ENCODE data around the gene PHLDB1. TPM values are rescaled to one million over a fixed set of nuclear protein-coding genes. Genes with fewer than 3 reads are reported as not detected.
"Not testable (repeated sequence)": the region's sequence is repeated elsewhere in the genome, so short reads cannot be mapped to it uniquely, and the experiment has no call there.

Gene PHLDB1
- polyA plus RNA-seq, 1 donor from 2014 or later, result not detected

DNA sequence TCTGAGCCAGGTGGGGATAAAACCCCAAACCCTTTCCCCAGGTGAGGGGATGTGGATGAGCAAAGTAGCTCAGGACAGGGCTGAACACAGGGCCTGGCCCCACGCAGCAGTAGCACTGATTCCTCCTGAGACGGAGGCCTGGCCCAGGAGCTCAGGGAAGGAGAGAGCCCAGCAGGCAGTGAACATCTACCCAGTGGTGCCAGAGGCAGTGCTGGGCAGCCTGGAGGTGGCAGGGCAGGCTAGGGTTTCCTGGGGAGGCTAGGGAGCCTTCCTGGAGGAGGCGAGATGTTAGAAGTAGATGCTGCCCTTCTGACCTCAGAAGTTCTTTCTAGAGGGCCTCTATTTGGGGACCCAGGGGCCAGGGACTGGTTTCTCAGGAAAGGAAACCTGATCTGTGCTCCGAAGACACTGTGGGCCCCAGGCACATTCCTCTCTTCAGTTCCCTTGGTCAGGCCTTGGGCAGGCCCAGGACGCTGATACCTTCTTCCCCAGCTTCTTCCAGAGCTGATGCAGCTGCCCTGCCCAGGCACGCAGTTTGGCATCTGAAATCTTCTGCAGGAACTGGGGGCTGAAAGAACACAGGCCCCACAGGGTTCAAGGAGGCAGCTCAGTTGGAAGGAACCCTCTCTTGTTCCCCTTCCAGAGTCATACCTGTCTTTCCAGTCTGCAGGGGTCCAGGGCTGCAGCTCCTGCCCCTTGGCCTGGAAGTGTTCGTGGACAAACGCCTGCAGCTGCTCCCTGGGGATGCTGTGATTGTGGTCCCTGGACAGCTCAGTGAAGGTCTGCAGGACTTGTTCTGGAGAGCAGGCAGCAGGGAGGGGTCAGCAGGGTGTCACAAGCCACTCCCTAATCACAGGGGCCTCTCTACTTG lies 55.2 kb downstream of the PHLDB1 start:
- H3K9me3 Mint-ChIP-seq, result no peaks in the 10 kb centered on the region
- no peaks in the 10 kb centered on the region for H3K36me3 Mint-ChIP-seq
- no peak overlapping the region for H3K4me3 Mint-ChIP-seq

DNA sequence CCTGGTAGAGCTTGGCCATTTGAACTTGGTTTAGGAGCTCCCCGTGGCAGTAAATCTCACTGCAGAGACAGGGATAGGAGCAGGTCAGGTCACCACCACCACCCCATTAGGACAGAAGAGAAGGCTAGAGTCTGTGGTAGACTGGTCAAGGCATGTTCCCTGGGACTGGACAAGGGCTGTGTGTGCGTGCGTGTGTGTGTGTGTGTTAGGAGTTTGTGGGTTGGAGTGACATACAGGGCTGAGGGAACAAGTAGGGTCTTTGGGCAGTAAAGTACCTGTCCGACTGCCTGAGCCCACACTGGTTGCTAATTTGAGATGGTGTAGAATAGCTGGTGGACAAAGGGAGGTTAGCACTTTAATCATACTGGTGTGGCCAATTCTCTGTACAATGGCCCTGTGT lies 56.0 kb downstream of the PHLDB1 start:
- Mint-ChIP-seq H3K4me3 (no peak overlapping the region), H3K4me1 (peaks cover 0 to 2% (median 0%) of the 10 kb centered on the region in 3 donors), H3K27ac (no peak overlapping the region), H3K36me3 (no peaks in the 10 kb centered on the region), H3K9me3 (no peaks in the 10 kb centered on the region), H3K27me3 (peaks cover 3% of the 10 kb centered on the region)

More for the DNA sequence above, 55.2 kb downstream of the PHLDB1 start:
- Mint-ChIP-seq H3K27me3 (peaks cover 3% of the 10 kb centered on the region), H3K4me1 (peaks cover 0 to 2% (median 0%) of the 10 kb centered on the region in 3 donors), H3K27ac (no peak overlapping the region)

DNA sequence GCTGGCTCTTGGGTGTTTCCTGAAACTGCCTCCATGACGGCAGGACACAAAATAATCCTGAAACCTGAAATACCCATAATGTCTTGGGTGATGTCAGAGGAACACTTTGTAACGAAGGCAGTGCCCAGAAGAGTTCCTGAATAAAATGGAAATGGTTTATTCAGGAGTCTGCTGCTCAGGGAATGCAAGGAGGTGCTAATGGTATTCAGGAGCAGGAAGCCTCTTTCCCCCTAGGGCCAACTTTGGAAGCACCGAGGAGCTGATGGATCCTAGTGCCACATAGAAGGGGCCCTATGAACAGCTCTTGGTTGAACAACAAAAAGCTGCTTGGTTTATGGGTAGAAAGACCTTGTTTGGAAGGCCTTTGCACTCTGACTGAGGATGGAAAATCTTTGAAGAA lies 56.5 kb downstream of the PHLDB1 start:
- no peak overlapping the region for H3K4me3 Mint-ChIP-seq
- H3K9me3 Mint-ChIP-seq, result no peaks in the 10 kb centered on the region
- no peaks in the 10 kb centered on the region for H3K36me3 Mint-ChIP-seq
- no peak overlapping the region for H3K27ac Mint-ChIP-seq
- H3K27me3 Mint-ChIP-seq, result peaks cover 3% of the 10 kb centered on the region
- peaks cover 0 to 2% (median 0%) of the 10 kb centered on the region in 3 donors for H3K4me1 Mint-ChIP-seq

DNA sequence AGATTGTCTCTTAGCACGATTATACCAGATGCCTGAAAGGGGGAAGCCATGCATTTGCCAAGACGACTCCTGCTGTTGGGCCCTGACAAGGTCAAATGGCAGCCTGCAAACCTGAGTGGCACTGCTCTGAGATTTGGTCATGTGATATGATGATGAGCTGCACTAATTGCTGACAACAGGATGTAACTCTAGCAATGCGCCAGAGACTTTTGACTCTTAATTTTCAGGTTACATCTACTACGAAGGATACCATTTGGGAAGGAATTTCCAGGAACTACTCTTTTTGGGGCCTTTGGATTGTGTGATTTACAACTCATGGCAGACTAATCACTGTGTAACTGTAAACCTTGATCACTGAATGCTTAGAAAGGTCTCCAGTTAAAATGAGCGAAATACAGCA lies 59.0 kb downstream of the PHLDB1 start:
- peaks cover 8% of the 10 kb centered on the region for H3K27me3 Mint-ChIP-seq
- no peaks in the 10 kb centered on the region for H3K4me1 Mint-ChIP-seq
- no peak overlapping the region for H3K4me3 Mint-ChIP-seq
- H3K36me3 Mint-ChIP-seq, result no peaks in the 10 kb centered on the region
- H3K9me3 Mint-ChIP-seq, result peaks cover 0 to 16% (median 0%) of the 10 kb centered on the region in 3 donors
- H3K27ac Mint-ChIP-seq, result no peak overlapping the region

DNA sequence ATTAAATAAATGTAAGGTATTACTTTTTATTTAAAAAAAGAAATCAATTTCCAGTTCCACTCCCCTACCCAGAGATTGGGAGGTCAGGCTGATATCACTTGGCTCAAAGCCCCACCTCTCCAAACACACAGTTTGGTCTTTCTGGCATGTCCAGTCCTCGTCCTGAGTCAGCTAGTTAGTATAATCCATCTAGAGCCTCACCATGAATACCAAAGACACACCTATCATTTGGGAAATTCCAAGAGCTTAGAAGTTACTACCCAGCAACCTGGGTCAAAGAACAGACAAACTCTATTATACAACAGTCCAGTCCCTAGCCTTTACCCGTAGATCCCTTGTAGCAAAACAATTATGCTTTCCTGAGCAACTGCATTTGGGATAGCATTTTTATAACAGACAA lies 62.6 kb downstream of the PHLDB1 start:
- H3K36me3 Mint-ChIP-seq, result peaks cover 1% of the 10 kb centered on the region
- peaks cover 5% of the 10 kb centered on the region for H3K27me3 Mint-ChIP-seq
- no peak overlapping the region for H3K4me3 Mint-ChIP-seq
- H3K27ac Mint-ChIP-seq, result no peak overlapping the region
- peaks cover 0 to 19% (median 2%) of the 10 kb centered on the region in 3 donors for H3K9me3 Mint-ChIP-seq
- H3K4me1 Mint-ChIP-seq, result no peaks in the 10 kb centered on the region

DNA sequence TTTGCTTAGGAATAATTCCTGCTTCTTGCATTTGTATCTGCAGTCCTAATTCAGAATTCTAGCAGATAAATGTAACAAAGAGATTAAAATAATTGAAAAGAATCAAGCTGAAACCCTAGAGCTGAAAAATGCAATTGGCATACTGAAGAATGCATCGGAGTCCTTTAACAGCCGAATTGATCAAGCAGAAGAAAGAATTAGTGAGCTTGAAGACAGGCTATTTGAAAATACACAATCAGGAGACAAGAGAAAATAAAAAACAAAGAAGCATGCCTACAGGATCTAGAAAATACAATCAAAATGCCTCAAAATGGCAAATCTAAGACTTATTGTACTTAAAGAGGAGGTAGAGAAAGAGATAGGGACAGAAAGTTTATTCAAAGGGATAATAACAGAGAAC lies 63.8 kb downstream of the PHLDB1 start:
- Mint-ChIP-seq H3K4me1 (no peaks in the 10 kb centered on the region), H3K27me3 (peaks cover 8% of the 10 kb centered on the region), H3K27ac (no peak overlapping the region), H3K36me3 (peaks cover 1% of the 10 kb centered on the region), H3K9me3 (peaks cover 0 to 19% (median 2%) of the 10 kb centered on the region in 3 donors), H3K4me3 (no peak overlapping the region)

DNA sequence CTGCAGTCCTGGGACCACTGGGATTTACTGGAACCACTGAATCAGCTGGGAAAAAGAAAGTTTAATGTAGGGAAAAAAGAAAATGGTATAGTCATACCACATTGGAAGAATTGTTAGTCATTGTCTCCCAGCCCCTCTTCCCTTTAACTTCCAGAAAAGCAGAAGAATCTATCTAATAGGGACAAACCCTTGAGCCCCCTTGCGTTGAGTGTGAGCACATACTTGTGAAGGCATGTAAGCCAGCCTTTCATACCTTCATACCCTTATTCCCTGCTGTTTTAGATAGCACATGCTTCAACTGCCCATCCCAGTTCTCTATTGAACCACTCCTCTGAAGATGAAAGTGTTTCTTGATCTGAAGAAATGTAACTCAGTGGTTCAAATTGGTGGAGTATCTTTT lies 65.4 kb downstream of the PHLDB1 start:
- H3K27me3 Mint-ChIP-seq, result peaks cover 8% of the 10 kb centered on the region
- H3K4me1 Mint-ChIP-seq, result no peaks in the 10 kb centered on the region
- H3K27ac Mint-ChIP-seq, result no peak overlapping the region
- peaks cover 0 to 23% (median 7%) of the 10 kb centered on the region in 3 donors for H3K9me3 Mint-ChIP-seq
- no peak overlapping the region for H3K4me3 Mint-ChIP-seq
- H3K36me3 Mint-ChIP-seq, result peaks cover 1% of the 10 kb centered on the region

DNA sequence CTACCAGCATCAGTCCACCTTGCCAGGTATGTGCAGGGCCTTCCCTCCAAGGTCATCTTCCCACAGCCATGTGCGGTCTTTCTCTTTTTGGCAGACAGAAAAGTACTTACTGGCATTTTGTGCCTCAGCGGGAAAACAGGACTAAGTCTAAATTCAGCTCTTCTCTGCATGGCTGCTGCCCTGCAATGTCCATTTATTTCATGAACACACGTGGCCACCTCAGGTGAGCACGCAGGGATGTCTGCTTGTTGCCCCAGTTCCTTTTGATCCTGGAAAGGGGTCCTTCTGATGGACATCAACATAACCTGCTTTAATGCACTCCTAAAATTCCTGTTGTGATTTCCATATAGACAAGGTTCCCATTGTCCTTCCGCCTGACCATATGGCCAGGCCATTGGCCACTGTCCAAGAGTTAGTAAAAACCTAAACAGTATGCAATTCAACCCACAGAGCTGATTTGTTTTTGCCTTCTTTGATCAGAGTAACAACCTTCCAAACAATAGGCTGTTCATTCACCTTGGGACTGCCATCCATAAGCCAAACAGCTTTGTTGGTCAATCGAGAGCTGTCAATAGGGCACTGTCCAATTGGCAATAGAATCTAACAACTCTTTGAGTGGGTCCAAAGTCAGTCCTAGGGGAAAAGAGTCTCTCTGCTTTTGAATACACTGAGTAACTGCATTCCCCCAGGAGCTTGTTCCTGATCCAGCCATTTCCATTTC lies 66.1 kb downstream of the PHLDB1 start:
- H3K9me3 Mint-ChIP-seq, result peaks cover 0 to 23% (median 10%) of the 10 kb centered on the region in 3 donors
- peaks cover 1% of the 10 kb centered on the region for H3K36me3 Mint-ChIP-seq
- H3K27me3 Mint-ChIP-seq, result peaks cover 8% of the 10 kb centered on the region
- no peak overlapping the region for H3K27ac Mint-ChIP-seq
- no peak overlapping the region for H3K4me3 Mint-ChIP-seq
- H3K4me1 Mint-ChIP-seq, result no peaks in the 10 kb centered on the region

DNA sequence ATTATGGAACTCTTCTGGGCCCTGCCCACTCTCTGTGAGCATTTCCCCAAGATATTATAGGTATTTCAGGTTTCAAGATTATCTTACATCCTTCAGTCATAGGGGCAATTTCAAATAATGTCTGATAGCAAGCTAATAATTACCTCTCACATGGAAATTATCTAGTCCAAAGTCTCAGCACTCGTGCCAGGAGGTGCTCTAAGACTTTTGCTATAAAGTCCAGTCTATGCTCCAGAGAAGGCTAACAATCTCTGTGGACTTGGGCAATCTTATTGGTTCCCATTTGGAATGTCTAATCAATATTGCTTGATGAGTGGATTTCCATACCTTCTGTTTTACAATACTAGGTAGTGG lies 66.6 kb downstream of the PHLDB1 start:
- H3K4me3 Mint-ChIP-seq, result no peak overlapping the region
- peaks cover 1% of the 10 kb centered on the region for H3K36me3 Mint-ChIP-seq
- peaks cover 0 to 23% (median 10%) of the 10 kb centered on the region in 3 donors for H3K9me3 Mint-ChIP-seq
- no peaks in the 10 kb centered on the region for H3K4me1 Mint-ChIP-seq
- peaks cover 8% of the 10 kb centered on the region for H3K27me3 Mint-ChIP-seq
- H3K27ac Mint-ChIP-seq, result no peak overlapping the region

DNA sequence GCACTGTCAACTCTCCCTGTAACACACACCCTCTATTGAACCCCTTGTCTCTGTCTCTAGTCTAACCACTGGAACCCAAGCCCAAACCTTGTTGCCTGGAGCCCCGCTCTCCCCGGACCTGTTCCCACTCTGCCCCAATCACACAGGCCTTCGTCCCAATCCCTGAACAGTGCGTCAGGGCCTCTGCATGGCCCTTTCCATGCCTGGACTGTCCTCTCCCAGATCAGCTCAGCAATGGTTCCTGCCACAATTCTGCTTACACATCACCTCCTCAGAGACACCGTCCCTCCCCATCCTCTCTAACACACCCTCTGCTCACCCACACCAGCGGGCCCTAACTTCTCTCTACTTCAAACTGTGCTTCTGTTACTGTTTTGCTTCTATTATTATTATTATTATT lies 70.6 kb downstream of the PHLDB1 start:
- Mint-ChIP-seq H3K9me3 (peaks cover 0 to 10% (median 4%) of the 10 kb centered on the region in 3 donors), H3K27ac (no peak overlapping the region), H3K27me3 (peaks cover 5% of the 10 kb centered on the region), H3K4me3 (peak overlapping the region in 1 of 4 donors; percentile 35), H3K4me1 (no peaks in the 10 kb centered on the region), H3K36me3 (no peaks in the 10 kb centered on the region)

DNA sequence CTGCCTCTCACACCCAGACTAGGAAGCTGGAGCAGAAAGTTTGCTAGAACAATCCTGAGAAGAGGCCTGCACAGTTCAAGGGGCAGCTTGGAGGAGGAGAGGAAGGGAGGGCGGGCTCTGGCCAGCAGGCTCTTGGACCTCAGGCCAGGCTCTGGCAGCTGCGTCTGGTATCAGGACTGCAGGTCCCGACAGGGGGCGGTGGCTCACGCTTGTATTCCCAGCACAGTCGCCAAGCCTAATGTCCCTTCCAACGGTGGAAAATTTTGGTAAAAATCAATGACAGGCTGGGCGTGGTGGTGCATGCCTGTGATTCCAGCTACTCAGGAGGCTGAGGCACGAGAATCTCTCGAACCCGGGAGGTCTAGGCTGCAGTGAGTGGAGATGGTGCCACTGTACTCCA lies 71.5 kb downstream of the PHLDB1 start:
- H3K4me3 Mint-ChIP-seq, H3K27me3 Mint-ChIP-seq, H3K27ac Mint-ChIP-seq, H3K4me1 Mint-ChIP-seq, H3K36me3 Mint-ChIP-seq, H3K9me3 Mint-ChIP-seq: not testable (repeated sequence)

DNA sequence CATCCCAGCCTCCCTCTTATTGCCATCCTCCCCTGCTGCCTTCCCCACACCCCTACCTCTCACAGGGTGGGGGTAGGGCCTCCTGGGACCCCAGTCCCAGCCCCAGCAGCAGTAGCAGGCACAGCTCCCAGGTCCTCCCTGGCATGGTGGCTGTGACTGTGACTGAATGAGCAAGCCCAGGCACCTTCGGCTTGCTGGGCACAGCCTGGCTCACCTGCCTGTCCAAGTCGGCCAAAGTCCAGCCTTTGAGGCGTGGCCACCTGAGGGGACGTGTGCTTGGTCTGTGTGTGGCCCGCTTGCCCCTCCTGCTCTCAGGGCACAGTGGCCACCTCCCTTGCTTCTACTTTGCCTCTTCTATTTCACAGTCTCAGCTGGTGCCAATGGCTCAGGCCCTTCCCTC lies 72.1 kb downstream of the PHLDB1 start, which contains the start of gene TREH:
Gene TREH, minus strand, starts transcription at position 168 of the 400 bp plus-strand sequence. Its CDS starts 23 bp downstream, at position 145.
- no peak within 1 kb of the TSS for H3K27ac Mint-ChIP-seq
- no peak within 1 kb of the TSS for H3K4me3 Mint-ChIP-seq

DNA sequence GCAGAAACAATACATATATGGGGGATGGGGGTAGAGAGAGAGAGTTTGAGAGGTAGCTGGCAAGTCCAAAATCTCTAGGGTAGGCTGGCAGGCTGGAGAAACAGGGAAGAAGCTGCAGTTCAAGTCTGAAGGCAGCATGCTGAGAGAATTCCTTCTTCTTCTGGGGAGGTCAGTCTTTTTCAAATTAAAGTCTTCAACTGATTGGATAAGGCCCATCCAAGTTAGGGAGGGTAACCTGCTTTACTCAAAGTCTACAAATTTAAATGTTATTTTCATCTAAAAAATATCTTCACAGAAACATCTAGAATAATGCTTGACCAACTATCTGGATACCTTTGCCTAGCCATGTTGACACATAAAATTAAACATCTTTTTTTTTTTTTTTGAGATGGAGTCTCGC lies 75.0 kb downstream of the PHLDB1 start:
- no peak overlapping the region for H3K4me3 Mint-ChIP-seq
- H3K36me3 Mint-ChIP-seq, result no peaks in the 10 kb centered on the region
- no peak overlapping the region for H3K27ac Mint-ChIP-seq
- no peaks in the 10 kb centered on the region for H3K4me1 Mint-ChIP-seq
- peaks cover 0 to 5% (median 0%) of the 10 kb centered on the region in 3 donors for H3K9me3 Mint-ChIP-seq
- peaks cover 4% of the 10 kb centered on the region for H3K27me3 Mint-ChIP-seq

More for the DNA sequence above, 72.1 kb downstream of the PHLDB1 start, which contains the start of gene TREH:
- H3K9me3 Mint-ChIP-seq, result peaks cover 0 to 10% (median 4%) of the 10 kb centered on the region in 3 donors
- peaks cover 5% of the 10 kb centered on the region for H3K27me3 Mint-ChIP-seq
- H3K36me3 Mint-ChIP-seq, result no peaks in the 10 kb centered on the region
- no peaks in the 10 kb centered on the region for H3K4me1 Mint-ChIP-seq

DNA sequence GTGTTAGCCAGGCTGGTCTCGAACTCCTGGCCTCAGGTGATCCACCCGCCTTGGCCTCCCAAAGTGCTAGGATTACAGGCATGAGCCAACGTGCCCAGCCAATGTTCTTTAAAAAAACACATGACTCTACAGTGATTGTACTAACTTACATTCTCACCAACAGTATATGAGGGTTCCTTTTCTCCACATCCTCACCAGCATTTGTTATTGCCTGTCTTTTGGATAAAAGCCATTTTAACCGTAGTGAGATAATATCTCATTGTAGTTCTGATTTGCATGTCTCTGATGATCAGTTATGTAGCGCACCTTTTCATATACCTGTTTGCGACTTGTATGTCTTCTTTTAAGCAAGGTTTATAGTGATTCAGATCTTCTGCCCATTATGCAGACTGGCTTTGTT lies 75.5 kb downstream of the PHLDB1 start:
- H3K36me3 Mint-ChIP-seq, H3K27me3 Mint-ChIP-seq, H3K4me3 Mint-ChIP-seq, H3K9me3 Mint-ChIP-seq, H3K4me1 Mint-ChIP-seq, H3K27ac Mint-ChIP-seq: not testable (repeated sequence)

DNA sequence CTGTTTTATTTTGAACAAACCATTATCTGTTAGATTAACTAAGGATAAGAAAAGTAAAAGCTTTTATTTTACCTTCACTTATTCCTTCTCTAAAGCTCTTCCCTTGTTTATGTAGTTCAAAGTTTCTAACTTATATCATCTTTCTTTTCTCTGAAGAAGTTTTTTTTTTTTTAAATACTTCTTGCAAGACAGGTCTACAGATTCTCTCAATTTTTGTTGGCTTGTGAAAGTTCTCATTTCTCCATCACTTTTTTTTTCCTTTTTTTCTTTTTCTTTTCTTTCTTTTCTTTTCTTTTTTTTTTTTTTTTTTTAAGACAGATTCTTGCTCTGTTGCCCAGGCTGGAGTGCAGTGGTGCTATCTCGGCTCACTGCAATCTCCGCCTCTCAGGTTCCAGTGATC lies 76.8 kb downstream of the PHLDB1 start:
- no peaks in the 10 kb centered on the region for H3K9me3 Mint-ChIP-seq
- no peak overlapping the region for H3K4me3 Mint-ChIP-seq
- no peak overlapping the region for H3K27ac Mint-ChIP-seq
- peaks cover 4% of the 10 kb centered on the region for H3K27me3 Mint-ChIP-seq
- no peaks in the 10 kb centered on the region for H3K36me3 Mint-ChIP-seq
- H3K4me1 Mint-ChIP-seq, result no peaks in the 10 kb centered on the region
